Ovary (tissue), 9 donors: ENCODE measurements around the gene PSMC3. TPM values are rescaled to one million over a fixed set of nuclear protein-coding genes. Genes with fewer than 3 reads are reported as not detected.

Source experiments
- DNase-seq, 5 donors: peaks; one replicate each; pipeline ENCODE4 v3.0.0-alpha.2; 2019 to 2020
- H3K27ac ChIP-seq, 2 donors: fragments of 200-600 bp; one replicate each; pipeline versions ENCODE4 v1.5.1 to v1.8.0; 2019 to 2022
- H3K27me3 ChIP-seq: fragments of 200-600 bp; one replicate; pipeline ENCODE4 v1.8.0; 2022
- H3K36me3 ChIP-seq: fragments of 200-600 bp; sonication (generic); one replicate; pipeline ENCODE4 v1.5.1; 2019
- H3K4me1 ChIP-seq: one replicate; pipeline ENCODE4 v1.8.1; 2013; ENCODE audit warnings: mild to moderate bottlenecking, moderate library complexity; ENCODE audit not compliant: insufficient read depth
- H3K4me3 ChIP-seq: fragments of 200-600 bp; sonication (generic); one replicate; pipeline ENCODE4 v1.5.1; 2017
- H3K9me3 ChIP-seq, 2 donors: fragments of 200-600 bp in 1 of 2; sonication (generic) in 1 of 2; one replicate each; pipeline versions ENCODE4 v1.5.1 to v1.8.1; 2013 to 2019; ENCODE audit warnings: mild to moderate bottlenecking in 1 of 2, moderate library complexity in 1 of 2
- CTCF ChIP-seq, 3 donors: fragments of 450-650 bp in 2 of 3; fragments of 200-600 bp in 1 of 3; IDR thresholded peaks; one replicate each; pipeline versions ENCODE4 v1.5.1 to v1.8.0; 2016 to 2022; ENCODE audit warnings: antibody characterized with exemption in 3 of 3, mild to moderate bottlenecking in 1 of 3
- EP300 ChIP-seq: sonication (generic); formaldehyde crosslinking; IDR thresholded peaks from one replicate; pipeline ENCODE4 v1.6.1; 2017; ENCODE audit warnings: antibody characterized with exemption
- POLR2A ChIP-seq: fragments of 450-650 bp; IDR thresholded peaks from one replicate; pipeline ENCODE4 v1.6.1; 2017; ENCODE audit warnings: antibody characterized with exemption, mild to moderate bottlenecking, moderate library complexity
- WGBS, 3 donors: extraction: QIAGEN DNeasy Blood & Tissue Kit in 1 of 3; methylation state at CpG; one replicate each; pipeline versions ENCODE4 v1.1.5 to v1.1.7; 2013 to 2017; 5-methylcytosine and 5-hydroxymethylcytosine counted together
- intact Hi-C, 4 donors: fragments of 100-400 bp; cut with DNase I; formaldehyde crosslinking; loops; one replicate each; pipeline versions ENCODE4 v1.11.0 to v1.15.1; 2022 to 2023
- polyA plus RNA-seq, 2 donors: library from polyadenylated mRNA; stranded (reverse); fragments of 200-250 nt in 1 of 2; fragments of 350-450 nt in 1 of 2; fragmentation: Illumina TruSeq in 1 of 2; extraction: RNeasy Lipid Tissue Mini Kit (QIAGEN cat#74804) in 1 of 2; gene quantifications; one replicate each; pipeline ENCODE4 v1.2.3, GENCODE V29; 2013 to 2014
- total RNA-seq, 7 donors: library from RNA; depleted of rRNA in 2 of 7; stranded (reverse); fragments of >200 nt in 2 of 7; fragmentation: NEBNext Ultra II Directional in 3 of 7; extraction: Animal tissue kit (Norgen Biotek cat#: 25700) in 3 of 7; gene quantifications; one replicate each; pipeline versions ENCODE4 v1.1.0 to v1.2.4, GENCODE V29; 2016 to 2023
- donor health status: DM: no; HTN: no; CAD: no; lungs with moderate emphysema.
- donor health status: DM: no; HTN: no; CAD: no.
- donor health status: Bipolar disorder and iron deficiency.
- donor health status: DM: yes; HTN: yes; CAD: no.
- donor health status: DM: no; HTN: no; CAD: no.
- donor health status: DM: yes; HTN: yes; CAD: no.

The PSMC3 gene
- total and polyA plus RNA-seq, 9 donors, result 60.7 to 267 (median 87.2) TPM

- intact Hi-C loops, result loop anchor here in 3 of 4 donors (2.0 to 10.0 kb wide), 3 partner anchors 76 to 79 kb away; partner anchors contain the start of gene SPI1 (in 2 of the 3)
- 90 to 93% (median 92%) methylated on average over 8 of the region's 8 CpGs for WGBS, 3 donors
- Histone ChIP-seq H3K36me3 (no peaks in the 10 kb centered on the region), H3K4me3 (no peak overlapping the region), H3K27ac (no peak overlapping the region), H3K27me3 (no peaks in the 10 kb centered on the region), H3K9me3 (no peaks in the 10 kb centered on the region), H3K4me1 (peaks cover 1% of the 10 kb centered on the region)
- no peak for TF ChIP-seq EP300
- no peak for TF ChIP-seq CTCF (IDR thresholded peaks at IDR 0.05)
- TF ChIP-seq POLR2A, result no peak
- DNase-seq, result no peak
Observed at GRCh38 chr11:47453365-47453764, 27.1 kb upstream of the PSMC3 start.

- H3K36me3 ChIP-seq, result no peaks in the 10 kb centered on the region
- intact Hi-C loops, result loop anchor here in 3 of 4 donors (2.0 to 10.0 kb wide), 3 partner anchors 75 to 77 kb away; partner anchors contain the start of gene SPI1 (in 2 of the 3)
- no peak for TF ChIP-seq CTCF (IDR thresholded peaks at IDR 0.05)
- TF ChIP-seq EP300, result no peak
- TF ChIP-seq POLR2A, result no peak
- no peak overlapping the region for H3K4me3 ChIP-seq
- no peak overlapping the region for H3K27ac ChIP-seq
- no peaks in the 10 kb centered on the region for H3K27me3 ChIP-seq
- H3K9me3 ChIP-seq, result no peaks in the 10 kb centered on the region
- peaks cover 1% of the 10 kb centered on the region for H3K4me1 ChIP-seq
- no peak for DNase-seq
- 91 to 94% (median 92%) methylated on average over 4 of the region's 4 CpGs for WGBS, 3 donors
Observed at GRCh38 chr11:47451990-47452389, 25.8 kb upstream of the PSMC3 start.

GRCh38 chr11:47451436-47451835 lies 25.2 kb upstream of the PSMC3 start:
- Histone ChIP-seq H3K27ac (no peak overlapping the region), H3K36me3 (no peaks in the 10 kb centered on the region), H3K27me3 (no peaks in the 10 kb centered on the region), H3K9me3 (no peaks in the 10 kb centered on the region), H3K4me1 (peaks cover 1% of the 10 kb centered on the region), H3K4me3 (no peak overlapping the region)
- intact Hi-C loops, result loop anchor here in 2 of 4 donors (5.0 to 10.0 kb wide), 2 partner anchors 74 to 77 kb away; partner anchors contain the start of gene SPI1 (in 2 of the 2)
- DNase-seq, result no peak
- TF ChIP-seq EP300 (no peak), CTCF (IDR thresholded peaks at IDR 0.05) (no peak), POLR2A (no peak)
- WGBS, 3 donors, result 74 to 75% (median 74%) methylated on average over 4 of the region's 4 CpGs

- DNase-seq, result no peak
- Histone ChIP-seq H3K9me3 (no peaks in the 10 kb centered on the region), H3K27me3 (no peaks in the 10 kb centered on the region), H3K4me1 (peaks cover 1% of the 10 kb centered on the region), H3K4me3 (no peak overlapping the region), H3K36me3 (no peaks in the 10 kb centered on the region), H3K27ac (no peak overlapping the region)
- intact Hi-C loops, result no loop called here
- no peak for TF ChIP-seq POLR2A
- no peak for TF ChIP-seq CTCF (IDR thresholded peaks at IDR 0.05)
- TF ChIP-seq EP300, result no peak
- 72 to 83% (median 74%) methylated on average over 8 of the region's 8 CpGs for WGBS, 3 donors
Observed at GRCh38 chr11:47449541-47449940, 23.3 kb upstream of the PSMC3 start.
